MM.1S (cell line): ENCODE results near the gene SNCAIP.

ENCODE experiments used
- DNase-seq: peaks from one replicate; pipeline ENCODE4 v3.0.0-alpha.2; 2015
- H2AFZ ChIP-seq: fragments of 300-600 bp; sonication (generic); 2 replicates; pipeline ENCODE4 v1.6.0; 2016; ENCODE audit warnings: antibody characterized with exemption, low read length
- H3F3A ChIP-seq: fragments of 300-600 bp; sonication (generic); 2 replicates; pipeline ENCODE4 v1.6.1; 2016; ENCODE audit warnings: mild to moderate bottlenecking, antibody characterized with exemption, low read length, moderate library complexity, mixed read lengths; ENCODE audit not compliant: insufficient read depth
- H3K27ac ChIP-seq: fragments of 300-600 bp; sonication (generic); 2 replicates; pipeline ENCODE4 v1.5.1; 2016; ENCODE audit warnings: mild to moderate bottlenecking, low read length
- H3K27me3 ChIP-seq: fragments of 300-600 bp; sonication (generic); replicated peaks from 2 replicates; pipeline ENCODE4 v1.6.0; 2016; ENCODE audit warnings: low read length; ENCODE audit not compliant: insufficient read depth
- H3K36me3 ChIP-seq: fragments of 300-600 bp; sonication (generic); replicated peaks from 2 replicates; pipeline ENCODE4 v1.6.1; 2016; ENCODE audit warnings: mild to moderate bottlenecking, low read length, mixed read lengths; ENCODE audit not compliant: insufficient read depth
- H3K4me1 ChIP-seq: fragments of 300-600 bp; sonication (generic); 2 replicates; pipeline ENCODE4 v1.6.1; 2016; ENCODE audit warnings: low read length, mixed read lengths
- H3K4me2 ChIP-seq: fragments of 300-600 bp; sonication (generic); 2 replicates; pipeline ENCODE4 v1.6.0; 2016; ENCODE audit warnings: low read depth, low read length
- H3K4me3 ChIP-seq: fragments of 300-600 bp; sonication (generic); 2 replicates; pipeline ENCODE4 v1.5.1; 2016; ENCODE audit warnings: low read length, mixed read lengths
- H3K79me2 ChIP-seq: fragments of 300-600 bp; sonication (generic); 2 replicates; pipeline ENCODE4 v1.6.1; 2016; ENCODE audit warnings: mixed run types, low read length, mixed read lengths
- H3K9ac ChIP-seq: fragments of 300-600 bp; sonication (generic); 2 replicates; pipeline ENCODE4 v1.6.1; 2016; ENCODE audit warnings: low read length, mixed read lengths
- H3K9me2 ChIP-seq: fragments of 300-600 bp; sonication (generic); replicated peaks from 2 replicates; pipeline ENCODE4 v1.6.1; 2016; ENCODE audit warnings: mild to moderate bottlenecking, low read length, mixed read lengths; ENCODE audit not compliant: insufficient read depth
- H3K9me3 ChIP-seq: fragments of 300-600 bp; sonication (generic); replicated peaks from 2 replicates; pipeline ENCODE4 v1.6.1; 2016; ENCODE audit warnings: mild to moderate bottlenecking, low read length, mixed read lengths; ENCODE audit not compliant: insufficient read depth
- H4K20me1 ChIP-seq: fragments of 300-600 bp; sonication (generic); 2 replicates; pipeline ENCODE4 v1.6.1; 2016; ENCODE audit warnings: mild to moderate bottlenecking, low read length, moderate library complexity, mixed read lengths; ENCODE audit not compliant: insufficient read depth
- CTCF ChIP-seq: fragments of 300-600 bp; sonication (generic); IDR thresholded peaks from 2 replicates; pipeline ENCODE4 v1.5.1; 2016; ENCODE audit warnings: antibody characterized with exemption, low read length, mixed read lengths
- EZH2 ChIP-seq: fragments of 300-600 bp; sonication (generic); optimal IDR thresholded peaks from 2 replicates; pipeline ENCODE3; 2017; ENCODE audit warnings: low read depth, mild to moderate bottlenecking, antibody characterized with exemption, low read length, mixed read lengths
- EZH2phosphoT487 ChIP-seq: fragments of 300-600 bp; sonication (generic); IDR thresholded peaks from 2 replicates; pipeline ENCODE4 v1.6.1; 2018; ENCODE audit warnings: antibody characterized with exemption, low read length

Gene SNCAIP

GRCh38 chr5:122435234-122435633 lies 123.2 kb downstream of the SNCAIP start:
- no peak for DNase-seq
- Histone ChIP-seq H3K9me2 (no peaks in the 10 kb centered on the region), H2AFZ (no peak overlapping the region), H3K27ac (no peak overlapping the region), H4K20me1 (no peaks in the 10 kb centered on the region), H3K36me3 (no peaks in the 10 kb centered on the region), H3K79me2 (no peaks in the 10 kb centered on the region), H3K4me2 (no peak overlapping the region), H3K9me3 (no peaks in the 10 kb centered on the region), H3K27me3 (no peaks in the 10 kb centered on the region), H3F3A (no peaks in the 10 kb centered on the region), H3K4me3 (no peak overlapping the region), H3K9ac (no peak overlapping the region), H3K4me1 (no peaks in the 10 kb centered on the region)
- TF ChIP-seq EZH2phosphoT487 (no peak), CTCF (no peak), EZH2 (no peak)

- Histone ChIP-seq H4K20me1 (no peaks in the 10 kb centered on the region), H3K4me1 (no peaks in the 10 kb centered on the region), H3K4me2 (no peak overlapping the region), H3K9me3 (no peaks in the 10 kb centered on the region), H3K27ac (no peak overlapping the region), H3K27me3 (no peaks in the 10 kb centered on the region), H3K9ac (no peak overlapping the region), H3K79me2 (no peaks in the 10 kb centered on the region), H3K9me2 (no peaks in the 10 kb centered on the region), H3K36me3 (no peaks in the 10 kb centered on the region), H3F3A (no peaks in the 10 kb centered on the region), H3K4me3 (no peak overlapping the region), H2AFZ (no peak overlapping the region)
- no peak for TF ChIP-seq EZH2phosphoT487
- TF ChIP-seq EZH2: no peak
- DNase-seq: no peak
These were observed 123.7 kb downstream of the SNCAIP start for GRCh38 chr5:122435761-122436160.

- Histone ChIP-seq H3K4me3 (no peak overlapping the region), H3K27me3 (no peaks in the 10 kb centered on the region), H4K20me1 (no peaks in the 10 kb centered on the region), H3K9ac (no peak overlapping the region), H3K9me3 (no peaks in the 10 kb centered on the region), H3K4me2 (no peak overlapping the region), H3F3A (no peaks in the 10 kb centered on the region), H3K9me2 (no peaks in the 10 kb centered on the region), H2AFZ (no peak overlapping the region), H3K27ac (no peak overlapping the region), H3K79me2 (no peaks in the 10 kb centered on the region), H3K4me1 (no peaks in the 10 kb centered on the region), H3K36me3 (no peaks in the 10 kb centered on the region)
- TF ChIP-seq CTCF (no peak), EZH2 (no peak), EZH2phosphoT487 (no peak)
- DNase-seq: no peak
These were observed 124.6 kb downstream of the SNCAIP start for GRCh38 chr5:122436615-122437014.

- no peaks in the 10 kb centered on the region for H3F3A ChIP-seq
- no peaks in the 10 kb centered on the region for H3K9me2 ChIP-seq
- TF ChIP-seq CTCF (no peak), EZH2 (no peak), EZH2phosphoT487 (no peak)
- H3K9me3 ChIP-seq: no peaks in the 10 kb centered on the region
- no peaks in the 10 kb centered on the region for H3K27me3 ChIP-seq
- H3K4me2 ChIP-seq: no peak overlapping the region
- no peaks in the 10 kb centered on the region for H3K79me2 ChIP-seq
- no peak for DNase-seq
- no peak overlapping the region for H2AFZ ChIP-seq
- no peaks in the 10 kb centered on the region for H3K36me3 ChIP-seq
- no peaks in the 10 kb centered on the region for H4K20me1 ChIP-seq
- no peak overlapping the region for H3K4me3 ChIP-seq
- no peak overlapping the region for H3K9ac ChIP-seq
- no peak overlapping the region for H3K27ac ChIP-seq
- no peaks in the 10 kb centered on the region for H3K4me1 ChIP-seq
These were observed 127.6 kb downstream of the SNCAIP start for GRCh38 chr5:122439645-122440044.
